Immature natural killer cell (primary cell): ENCODE data around the gene CLASRP. TPM values are rescaled to one million over a fixed set of nuclear protein-coding genes. Genes with fewer than 3 reads are reported as not detected.
A peak's percentile ranks its signal among the peaks of the same experiment; 100 is the strongest.

Source experiments
- DNase-seq, 3 donors: peaks; one replicate each; pipeline ENCODE4 v3.0.0; 2022; ENCODE audit warnings: mixed read lengths in 1 of 3
- H3K27ac Mint-ChIP-seq, 6 donors: one replicate each; pipeline ENCODE4 v1.8.0; 2020; ENCODE audit warnings: mixed read lengths in 6 of 6, mild to moderate bottlenecking in 5 of 6, inconsistent platforms in 4 of 6, moderate library complexity in 3 of 6
- H3K27me3 Mint-ChIP-seq, 3 donors: one replicate each; pipeline ENCODE4 v1.8.0; 2020 to 2021; ENCODE audit warnings: low read depth in 3 of 3, mild to moderate bottlenecking in 3 of 3, mixed read lengths in 3 of 3, moderate library complexity in 3 of 3, inconsistent platforms in 1 of 3
- H3K36me3 Mint-ChIP-seq, 3 donors: one replicate each; pipeline ENCODE4 v1.8.0; 2020; ENCODE audit warnings: mixed read lengths in 3 of 3, inconsistent platforms in 2 of 3, mild to moderate bottlenecking in 2 of 3
- H3K4me1 Mint-ChIP-seq, 2 donors: one replicate each; pipeline ENCODE4 v1.8.0; 2020; ENCODE audit warnings: inconsistent platforms in 2 of 2, mild to moderate bottlenecking in 2 of 2, mixed read lengths in 2 of 2, moderate library complexity in 1 of 2
- H3K4me3 Mint-ChIP-seq, 5 donors: one replicate each; pipeline ENCODE4 v1.8.0; 2020; ENCODE audit warnings: mild to moderate bottlenecking in 5 of 5, mixed read lengths in 5 of 5, inconsistent platforms in 3 of 5, moderate library complexity in 3 of 5
- H3K9me3 Mint-ChIP-seq, 6 donors: one replicate each; pipeline ENCODE4 v1.8.0; 2020; ENCODE audit warnings: mild to moderate bottlenecking in 6 of 6, mixed read lengths in 6 of 6, inconsistent platforms in 4 of 6, moderate library complexity in 3 of 6
- polyA plus RNA-seq, 3 donors: library from polyadenylated mRNA; unstranded; fragments of 300-500 nt; fragmentation: Illumina TruSeq; gene quantifications; one replicate each; pipeline ENCODE4 v1.2.3, GENCODE V29; 2021

The CLASRP gene
- polyA plus RNA-seq, 3 donors from 2014 or later, result 2.7 to 9.0 (median 2.9) TPM

- H3K9me3 Mint-ChIP-seq, result no peaks in the 10 kb centered on the region
- peaks cover 0 to 18% (median 2%) of the 10 kb centered on the region in 3 donors for H3K27me3 Mint-ChIP-seq
- peak overlapping the region; percentile 67 to 90 (median 88) for H3K4me3 Mint-ChIP-seq
- H3K36me3 Mint-ChIP-seq, result no peaks in the 10 kb centered on the region
- peak overlapping the region; percentile 72 to 89 (median 84) for H3K27ac Mint-ChIP-seq
- peaks cover 35 to 40% of the 10 kb centered on the region in 2 donors for H3K4me1 Mint-ChIP-seq
- no peak for DNase-seq
Observed at GRCh38 chr19:45074744-45075300, 36.0 kb downstream of the CLASRP start.

- Mint-ChIP-seq H3K9me3 (no peaks in the 10 kb centered on the region), H3K27me3 (peaks cover 0 to 18% (median 2%) of the 10 kb centered on the region in 3 donors), H3K27ac (peak overlapping the region; percentile 71 to 88 (median 80)), H3K4me1 (peaks cover 42 to 46% of the 10 kb centered on the region in 2 donors), H3K36me3 (no peaks in the 10 kb centered on the region), H3K4me3 (peak overlapping the region; percentile 67 to 90 (median 88))
- DNase-seq, result peak; percentile 49 to 55 (median 51)
Observed at GRCh38 chr19:45075301-45076028, 36.6 kb downstream of the CLASRP start.

- Mint-ChIP-seq H3K4me3 (peak within 1 kb of the TSS; percentile 64 to 90 (median 88)), H3K4me1 (peaks cover 48 to 50% of the 10 kb centered on the region in 2 donors), H3K27ac (peak within 1 kb of the TSS; percentile 75 to 94 (median 88)), H3K27me3 (peaks cover 0 to 17% (median 2%) of the 10 kb centered on the region in 3 donors), H3K9me3 (no peaks in the 10 kb centered on the region), H3K36me3 (no peaks in the 10 kb centered on the region)
- peak; percentile 73 to 78 (median 78) for DNase-seq
Observed at GRCh38 chr19:45076029-45076850, 37.4 kb downstream of the CLASRP start, which contains the start of gene ZNF296. ZNF296 (minus strand) TSS chr19:45076478; CDS start chr19:45076373, 105 bp downstream.

- Mint-ChIP-seq H3K27me3 (peaks cover under 1 to 20% (median 3%) of the 10 kb centered on the region in 3 donors), H3K36me3 (peaks cover 0 to 4% (median 3%) of the 10 kb centered on the region in 3 donors), H3K27ac (peak overlapping the region; percentile 75 to 94 (median 88)), H3K4me3 (peak overlapping the region; percentile 64 to 90 (median 88)), H3K9me3 (no peaks in the 10 kb centered on the region), H3K4me1 (peaks cover 56 to 57% of the 10 kb centered on the region in 2 donors)
- no peak for DNase-seq
Observed at GRCh38 chr19:45076851-45077730, 38.2 kb downstream of the CLASRP start.

GRCh38 chr19:45078390-45079062 lies 39.7 kb downstream of the CLASRP start:
- peaks cover 58 to 60% of the 10 kb centered on the region in 2 donors for H3K4me1 Mint-ChIP-seq
- no peaks in the 10 kb centered on the region for H3K9me3 Mint-ChIP-seq

DNA sequence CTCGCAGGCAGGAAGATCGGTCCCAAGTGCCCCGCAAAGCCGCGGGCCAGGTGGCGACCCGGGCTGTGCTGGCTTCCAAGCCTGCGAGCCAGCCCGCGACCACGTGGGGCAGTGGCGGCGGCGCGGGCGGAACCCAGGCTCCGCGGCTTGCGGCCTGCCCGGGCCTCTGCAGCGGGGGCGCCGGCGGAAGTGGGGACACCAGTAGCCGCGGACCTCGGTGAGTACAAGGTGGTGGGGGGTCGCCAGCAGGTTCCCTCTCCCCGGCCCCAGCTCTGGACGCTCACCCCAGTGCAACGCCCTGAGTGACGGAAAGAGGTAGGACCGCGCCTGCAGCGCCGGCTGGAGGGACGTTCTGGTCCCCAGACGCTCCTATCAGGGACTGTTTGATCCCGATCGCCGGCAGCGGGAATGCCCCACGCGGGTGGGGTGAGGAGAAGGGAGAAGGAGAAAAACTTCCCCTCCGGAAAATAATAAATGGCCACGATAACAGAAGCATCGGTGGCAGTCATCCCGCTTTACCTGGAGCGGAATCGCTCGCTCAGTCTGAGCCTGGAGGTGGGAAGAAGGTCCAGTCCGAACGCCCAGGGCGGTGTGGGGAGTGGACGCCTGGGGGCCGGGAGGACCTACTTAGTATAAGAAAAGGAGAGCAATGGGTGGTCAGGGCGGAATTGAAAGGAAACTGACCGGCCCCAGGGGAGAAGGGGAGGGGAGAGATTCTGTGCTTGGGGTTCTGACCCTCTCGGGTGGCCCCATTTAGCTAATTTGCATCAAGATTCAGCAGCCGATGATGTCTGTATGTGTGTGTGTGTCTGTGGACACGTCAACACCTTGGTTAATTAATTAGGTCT lies 40.4 kb downstream of the CLASRP start, which contains the start of gene GEMIN7:
Gene GEMIN7 (plus strand): TSS at position 198 of the 848 bp plus-strand sequence. CDS start 10,855 bp downstream, outside the sequence.
- H3K27me3 Mint-ChIP-seq, result peaks cover 1 to 20% (median 3%) of the 10 kb centered on the region in 3 donors
- DNase-seq, result peak; percentile 78 to 81 (median 80)
- H3K27ac Mint-ChIP-seq, result peak within 1 kb of the TSS; percentile 90 to 96 (median 94)
- peak within 1 kb of the TSS; percentile 90 to 96 (median 94) for H3K4me3 Mint-ChIP-seq
- peaks cover 58 to 60% of the 10 kb centered on the region in 2 donors for H3K4me1 Mint-ChIP-seq
- no peaks in the 10 kb centered on the region for H3K9me3 Mint-ChIP-seq
- peaks cover 0 to 7% (median 6%) of the 10 kb centered on the region in 3 donors for H3K36me3 Mint-ChIP-seq

More at GRCh38 chr19:45078390-45079062, 39.7 kb downstream of the CLASRP start:
- Mint-ChIP-seq H3K27me3 (peaks cover 1 to 20% (median 3%) of the 10 kb centered on the region in 3 donors), H3K36me3 (peaks cover 0 to 7% (median 6%) of the 10 kb centered on the region in 3 donors), H3K4me3 (peak overlapping the region; percentile 69 to 96 (median 90)), H3K27ac (peak overlapping the region; percentile 76 to 96 (median 86))
- no peak for DNase-seq

DNA sequence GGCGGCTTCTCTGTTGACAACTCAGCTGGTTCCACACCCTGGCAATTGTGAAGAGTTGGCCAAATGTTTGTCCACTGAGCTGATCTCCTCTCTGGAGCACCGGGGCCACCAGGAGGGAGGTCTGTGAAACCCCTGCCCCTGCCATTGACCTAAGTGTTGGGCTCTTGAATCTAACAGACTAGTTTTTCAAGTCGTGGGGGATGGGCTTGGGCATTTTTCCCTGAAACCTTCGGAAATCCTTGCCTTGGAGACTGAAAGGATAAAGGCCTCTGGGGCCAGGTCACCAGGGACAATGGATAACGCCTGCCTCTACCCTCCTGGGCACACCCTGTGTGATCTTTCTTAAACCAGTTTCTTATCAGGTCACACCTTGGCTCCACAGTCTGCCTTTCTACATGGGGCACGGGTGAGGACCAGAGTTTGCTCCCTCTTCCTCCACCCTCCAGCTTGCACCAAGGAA lies 41.1 kb downstream of the CLASRP start:
- peak in 1 of 3 donors; percentile 40 for DNase-seq
- Mint-ChIP-seq H3K36me3 (peaks cover 0 to 7% (median 6%) of the 10 kb centered on the region in 3 donors), H3K27me3 (peaks cover 1 to 20% (median 3%) of the 10 kb centered on the region in 3 donors), H3K4me3 (peak overlapping the region; percentile 90 to 96 (median 94)), H3K27ac (peak overlapping the region; percentile 90 to 96 (median 94)), H3K9me3 (no peaks in the 10 kb centered on the region), H3K4me1 (peaks cover 52 to 54% of the 10 kb centered on the region in 2 donors)

DNA sequence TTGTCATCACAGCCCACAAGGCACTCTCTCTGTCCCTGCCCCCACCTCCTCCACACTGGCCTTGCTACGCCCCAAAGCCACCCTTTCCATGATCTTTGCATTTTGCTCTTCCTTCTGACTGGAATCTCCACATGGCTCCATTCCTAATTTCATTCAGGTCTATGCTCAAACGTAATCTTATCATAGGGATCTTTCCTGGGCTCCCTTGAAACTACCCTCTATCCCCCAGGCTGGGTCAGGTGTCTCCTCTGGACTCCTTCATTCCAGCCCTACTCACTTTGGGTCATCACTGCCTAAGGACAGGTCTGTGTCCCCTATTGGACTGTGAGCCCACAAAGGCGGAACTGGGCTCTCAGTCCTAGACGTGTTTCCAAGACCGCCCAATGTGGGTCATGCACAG lies 43.3 kb downstream of the CLASRP start:
- H3K27ac Mint-ChIP-seq, result peak overlapping the region; percentile 52 to 77 (median 70)
- H3K4me1 Mint-ChIP-seq, result peaks cover 60 to 61% of the 10 kb centered on the region in 2 donors
- peaks cover 0 to 10% (median 6%) of the 10 kb centered on the region in 3 donors for H3K36me3 Mint-ChIP-seq

GRCh38 chr19:45086480-45086879 lies 47.6 kb downstream of the CLASRP start:
- H3K27me3 Mint-ChIP-seq, result peaks cover 8 to 17% (median 16%) of the 10 kb centered on the region in 3 donors
- H3K4me3 Mint-ChIP-seq, result peak overlapping the region in 4 of 5 donors; percentile 30 to 78 (median 50)
- peak overlapping the region; percentile 89 to 95 (median 90) for H3K27ac Mint-ChIP-seq
- DNase-seq, result no peak
- peaks cover 62 to 68% of the 10 kb centered on the region in 2 donors for H3K4me1 Mint-ChIP-seq
- H3K9me3 Mint-ChIP-seq, result no peaks in the 10 kb centered on the region
- H3K36me3 Mint-ChIP-seq, result peaks cover 8 to 14% (median 10%) of the 10 kb centered on the region in 3 donors

More for the DNA sequence above, 43.3 kb downstream of the CLASRP start:
- Mint-ChIP-seq H3K9me3 (no peaks in the 10 kb centered on the region), H3K4me3 (peak overlapping the region in 4 of 5 donors; percentile 40 to 56 (median 42)), H3K27me3 (peaks cover 1 to 17% (median 2%) of the 10 kb centered on the region in 3 donors)
- no peak for DNase-seq

GRCh38 chr19:45087531-45087930 lies 48.7 kb downstream of the CLASRP start:
- H3K36me3 Mint-ChIP-seq, result peaks cover 4 to 9% (median 8%) of the 10 kb centered on the region in 3 donors
- peaks cover 62 to 67% of the 10 kb centered on the region in 2 donors for H3K4me1 Mint-ChIP-seq
- H3K27me3 Mint-ChIP-seq, result peaks cover 7 to 21% (median 17%) of the 10 kb centered on the region in 3 donors
- no peaks in the 10 kb centered on the region for H3K9me3 Mint-ChIP-seq
- H3K4me3 Mint-ChIP-seq, result peak overlapping the region; percentile 61 to 94 (median 78)
- H3K27ac Mint-ChIP-seq, result peak overlapping the region; percentile 90 to 95 (median 90)
- DNase-seq, result peak; percentile 89 to 93 (median 91)

- Mint-ChIP-seq H3K4me1 (peaks cover 83 to 89% of the 10 kb centered on the region in 2 donors), H3K27ac (peak overlapping the region in 1 of 6 donors; percentile 57), H3K9me3 (no peaks in the 10 kb centered on the region), H3K36me3 (peaks cover 4 to 9% (median 8%) of the 10 kb centered on the region in 3 donors), H3K27me3 (peaks cover 10 to 25% (median 21%) of the 10 kb centered on the region in 3 donors), H3K4me3 (peak overlapping the region in 3 of 5 donors; percentile 14 to 30 (median 27))
- no peak for DNase-seq
Observed at GRCh38 chr19:45090034-45090433, 51.2 kb downstream of the CLASRP start.
